ENCODE measurements around the gene ATP5MC2.

ATP5MC2 gene

DNA sequence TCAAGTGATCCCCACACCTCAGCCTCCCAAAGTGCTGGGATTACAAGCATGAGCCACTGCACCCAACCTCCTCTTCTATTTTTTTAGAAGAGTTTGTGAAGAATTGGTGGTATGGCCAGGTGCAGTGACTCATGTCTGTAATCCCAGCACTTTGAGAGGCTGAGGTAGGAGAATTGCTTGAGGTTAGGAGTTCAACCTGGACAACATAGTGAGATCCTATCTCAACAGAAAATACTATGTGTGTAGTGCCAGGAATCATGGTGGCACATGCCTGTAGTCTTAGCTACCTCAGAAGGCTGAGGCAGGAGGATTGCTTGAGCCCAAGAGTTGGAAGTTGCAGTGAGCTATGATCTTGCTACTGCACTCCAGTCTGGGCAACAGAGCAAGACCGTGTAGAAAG lies 44.2 kb downstream of the ATP5MC2 start:
- no peak for TF ChIP-seq ZFX (IDR thresholded peaks at IDR 0.05)
- TF ChIP-seq, protein P1, sequence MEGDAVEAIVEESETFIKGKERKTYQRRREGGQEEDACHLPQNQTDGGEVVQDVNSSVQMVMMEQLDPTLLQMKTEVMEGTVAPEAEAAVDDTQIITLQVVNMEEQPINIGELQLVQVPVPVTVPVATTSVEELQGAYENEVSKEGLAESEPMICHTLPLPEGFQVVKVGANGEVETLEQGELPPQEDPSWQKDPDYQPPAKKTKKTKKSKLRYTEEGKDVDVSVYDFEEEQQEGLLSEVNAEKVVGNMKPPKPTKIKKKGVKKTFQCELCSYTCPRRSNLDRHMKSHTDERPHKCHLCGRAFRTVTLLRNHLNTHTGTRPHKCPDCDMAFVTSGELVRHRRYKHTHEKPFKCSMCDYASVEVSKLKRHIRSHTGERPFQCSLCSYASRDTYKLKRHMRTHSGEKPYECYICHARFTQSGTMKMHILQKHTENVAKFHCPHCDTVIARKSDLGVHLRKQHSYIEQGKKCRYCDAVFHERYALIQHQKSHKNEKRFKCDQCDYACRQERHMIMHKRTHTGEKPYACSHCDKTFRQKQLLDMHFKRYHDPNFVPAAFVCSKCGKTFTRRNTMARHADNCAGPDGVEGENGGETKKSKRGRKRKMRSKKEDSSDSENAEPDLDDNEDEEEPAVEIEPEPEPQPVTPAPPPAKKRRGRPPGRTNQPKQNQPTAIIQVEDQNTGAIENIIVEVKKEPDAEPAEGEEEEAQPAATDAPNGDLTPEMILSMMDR (conservative IDR thresholded peaks at IDR 0.05) = no peak

DNA sequence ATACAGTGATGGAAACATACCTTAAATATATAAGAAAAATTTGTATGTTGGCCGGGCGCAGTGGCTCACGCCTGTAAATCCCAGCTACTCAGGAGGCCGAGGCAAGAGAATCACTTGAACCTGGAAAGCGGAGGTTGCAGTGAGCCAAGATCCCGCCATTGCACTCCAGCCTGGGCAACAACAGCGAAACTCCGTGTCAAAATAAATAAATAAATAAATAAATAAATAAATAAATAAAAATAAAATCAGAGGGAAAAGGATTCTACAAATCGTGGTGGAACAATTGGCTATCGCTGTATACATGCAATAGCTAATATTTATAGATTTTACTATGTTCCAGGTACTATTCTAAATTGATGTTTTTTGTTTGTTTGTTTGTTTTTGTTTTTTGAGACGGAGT lies 48.0 kb downstream of the ATP5MC2 start:
- H3K27ac ChIP-seq = no peak overlapping the region
- no peak for TF ChIP-seq ZFX (IDR thresholded peaks at IDR 0.05)
- TF ChIP-seq, protein P1 (conservative IDR thresholded peaks at IDR 0.05) = no peak

More for the DNA sequence above, 44.2 kb downstream of the ATP5MC2 start:
- H3K27ac ChIP-seq = no peak overlapping the region

DNA sequence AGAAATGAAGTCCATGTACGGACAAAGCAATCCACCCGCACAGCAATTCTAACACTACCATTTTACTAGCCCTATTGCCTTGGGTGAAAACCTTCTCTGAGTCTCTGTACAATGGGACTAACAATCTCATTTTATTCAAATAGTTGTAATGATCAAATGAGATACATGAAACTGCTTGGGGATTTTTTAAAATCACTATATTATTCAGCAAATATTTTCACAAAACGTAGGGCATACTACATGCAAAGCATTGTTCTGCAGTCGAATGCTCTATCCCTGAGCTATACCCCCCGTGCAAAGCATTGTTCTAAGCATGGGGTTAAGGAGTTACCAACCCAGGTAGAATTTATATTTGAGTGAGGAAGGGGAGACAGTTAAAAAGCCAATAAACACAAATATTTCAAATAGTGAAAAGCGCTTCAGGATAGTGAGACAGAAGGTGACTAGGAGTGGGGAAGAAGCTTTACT lies 49.1 kb downstream of the ATP5MC2 start:
- H3K27ac ChIP-seq = peak overlapping the region; percentile 78
- no peak for TF ChIP-seq ZFX (IDR thresholded peaks at IDR 0.05)
- TF ChIP-seq, protein P1 (conservative IDR thresholded peaks at IDR 0.05) = no peak

DNA sequence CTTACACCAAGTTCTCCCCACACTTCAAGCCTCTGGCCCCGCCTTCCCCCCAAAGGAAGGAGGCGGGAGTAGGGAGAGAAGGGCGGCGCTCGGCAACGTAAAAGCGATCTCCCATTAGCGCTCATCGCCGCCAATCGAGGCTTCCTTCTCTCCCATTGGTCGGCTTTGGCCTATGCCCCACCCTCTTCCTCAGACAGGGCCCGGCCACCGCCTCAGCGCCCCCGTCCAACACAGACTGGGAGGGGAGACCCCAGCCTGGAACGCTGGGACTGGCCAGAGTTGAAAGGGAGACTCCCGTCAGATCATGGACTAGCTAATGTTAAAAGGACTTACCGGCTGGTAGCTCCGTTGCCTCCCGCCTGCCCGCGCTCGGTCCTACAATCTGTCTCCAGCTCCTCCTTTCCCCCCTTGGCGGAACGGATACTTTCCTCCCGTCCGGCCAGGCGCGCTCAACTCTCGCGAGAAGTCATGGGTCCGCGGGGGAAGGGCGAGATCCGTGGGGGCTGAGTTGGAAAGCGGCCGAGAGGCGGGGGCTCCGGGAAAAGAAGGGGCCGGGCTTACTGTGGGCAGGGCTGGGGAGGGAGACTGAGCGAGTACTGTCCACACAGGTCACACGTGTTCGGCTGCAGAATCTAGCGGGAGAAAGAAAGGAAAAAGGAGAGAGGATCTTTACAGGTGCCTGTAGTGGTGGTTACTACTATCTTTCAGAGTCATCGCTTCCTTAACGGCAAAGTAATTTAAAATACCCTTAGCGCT lies 49.8 kb downstream of the ATP5MC2 start, which contains the start of gene ATF7:
Gene ATF7 (minus strand): TSS at position 437 of the 756 bp plus-strand sequence. CDS start 25,382 bp downstream, outside the sequence.
- TF ChIP-seq ZFX (IDR thresholded peaks at IDR 0.05) = no peak; the same call in 1 of the 2 replicates
- TF ChIP-seq, protein P1 (conservative IDR thresholded peaks at IDR 0.05) = no peak
- peak within 1 kb of the TSS; percentile 78 for H3K27ac ChIP-seq

DNA sequence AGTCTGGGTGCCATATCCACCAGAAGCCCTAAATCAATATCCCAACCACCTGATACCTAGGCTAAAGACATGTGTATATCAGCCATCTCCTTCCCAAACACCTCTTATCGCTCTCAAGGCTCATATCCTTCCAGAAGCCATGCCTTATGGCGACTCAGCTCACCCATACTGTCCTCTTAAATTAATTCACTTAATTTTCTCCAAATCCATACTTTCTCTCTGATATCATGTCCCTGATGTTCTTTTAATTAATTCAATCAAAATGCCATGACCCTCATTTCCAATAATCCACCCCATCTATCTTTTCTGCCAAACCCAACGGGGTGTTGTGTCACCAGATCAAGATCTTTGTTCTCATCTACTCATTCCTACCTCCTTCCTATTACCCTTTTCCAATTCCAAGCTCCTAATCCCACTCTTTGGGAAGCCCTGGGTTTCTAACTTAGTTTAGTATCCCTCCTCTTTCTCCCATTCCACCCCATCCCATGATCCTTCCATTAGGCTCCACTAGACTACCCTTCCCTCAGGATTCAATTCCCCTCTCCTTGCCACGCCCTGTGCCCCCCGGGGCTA lies 50.4 kb downstream of the ATP5MC2 start:
- TF ChIP-seq ZFX (IDR thresholded peaks at IDR 0.05) = no peak
- TF ChIP-seq, protein P1 (conservative IDR thresholded peaks at IDR 0.05) = no peak

DNA sequence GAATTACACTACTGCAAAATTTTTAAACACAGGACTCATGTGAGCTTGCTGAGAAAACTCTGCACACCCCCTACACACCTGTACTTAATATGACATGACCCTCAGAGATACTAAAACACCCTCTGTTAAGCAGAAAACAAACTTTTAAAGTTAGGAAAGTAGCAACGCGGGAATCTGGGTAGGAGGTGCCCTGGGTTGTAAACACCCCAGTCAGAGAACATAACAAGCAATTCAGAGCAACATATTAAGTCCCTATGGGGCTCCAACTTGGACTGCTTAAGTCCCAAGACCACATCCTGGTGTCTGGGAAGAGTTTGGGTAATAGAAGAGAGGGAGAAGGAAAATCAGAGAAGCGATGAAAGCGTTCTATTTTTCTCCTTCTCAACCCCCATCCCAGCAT lies 50.9 kb downstream of the ATP5MC2 start:
- H3K27ac ChIP-seq = peak overlapping the region; percentile 78; the same call in 1 of the 2 replicates
- no peak for TF ChIP-seq ZFX (IDR thresholded peaks at IDR 0.05)
- TF ChIP-seq, protein P1 (conservative IDR thresholded peaks at IDR 0.05) = no peak

More for the DNA sequence above, 50.4 kb downstream of the ATP5MC2 start:
- peak overlapping the region; percentile 78 for H3K27ac ChIP-seq

DNA sequence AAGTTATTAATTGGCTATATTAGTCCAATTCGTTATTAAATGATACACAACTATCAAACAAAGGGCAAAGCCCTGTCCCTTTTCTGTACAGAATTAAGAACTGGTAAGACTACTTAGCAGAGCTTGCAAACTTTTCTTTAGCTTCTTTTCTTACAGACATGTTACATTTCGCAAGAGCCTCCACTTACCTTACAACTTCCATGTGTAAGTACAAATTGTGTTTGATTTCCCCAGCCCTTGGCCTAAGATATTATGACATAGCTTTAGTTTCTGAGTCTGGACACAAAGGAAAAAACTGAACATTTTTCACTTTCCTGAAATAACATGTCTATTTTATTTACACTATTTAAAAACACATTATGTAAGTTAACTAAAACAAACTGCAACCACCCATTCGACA lies 51.4 kb downstream of the ATP5MC2 start:
- H3K27ac ChIP-seq = no peak overlapping the region
- TF ChIP-seq, protein P1 (conservative IDR thresholded peaks at IDR 0.05) = no peak
- TF ChIP-seq ZFX (IDR thresholded peaks at IDR 0.05) = no peak

Data from C4-2B (cell line).